Keratinocyte (primary cell): Measurements from ENCODE around the gene DTD1. TPM values are rescaled to one million over a fixed set of nuclear protein-coding genes. Genes with fewer than 3 reads are reported as not detected.

Experiments used
- DNase-seq: peaks from one replicate; pipeline ENCODE4 v3.0.0-alpha.2; 2011; ENCODE audit warnings: low read depth, missing footprints, low spot score
- FAIRE-seq: peaks from 2 replicates; lab custom pipeline; 2011; peaks lifted over from hg19 to GRCh38; lab: Jason Lieb, UNC
- H2AFZ ChIP-seq: 2 replicates; pipeline ENCODE4 v1.6.0; 2012; ENCODE audit warnings: low read length, control low read depth, inconsistent platforms; ENCODE audit not compliant: control insufficient read depth
- H3K27ac ChIP-seq: 2 replicates; pipeline ENCODE4 v1.5.1; 2011; ENCODE audit warnings: low read length; ENCODE audit not compliant: control insufficient read depth, insufficient read depth
- H3K27me3 ChIP-seq: 3 replicates; pipeline ENCODE4 v1.6.0; 2011; ENCODE audit warnings: low read length; ENCODE audit not compliant: control insufficient read depth, insufficient read depth; ENCODE audit errors: extremely low read depth
- H3K36me3 ChIP-seq, 2 experiments: 2 replicates in 1 of 2; 3 replicates in 1 of 2; pipeline ENCODE4 v1.5.1; 2011; ENCODE audit warnings: low read length in 2 of 2, mild to moderate bottlenecking in 1 of 2; ENCODE audit not compliant: control insufficient read depth in 2 of 2, insufficient read depth in 2 of 2; ENCODE audit errors: extremely low read depth in 1 of 2
- H3K4me1 ChIP-seq: 3 replicates; pipeline ENCODE4 v1.5.1; 2011; ENCODE audit warnings: low read length; ENCODE audit not compliant: control insufficient read depth, insufficient read depth; ENCODE audit errors: extremely low read depth
- H3K4me2 ChIP-seq: 3 replicates; pipeline ENCODE4 v1.6.0; 2011; ENCODE audit warnings: low read depth, low read length; ENCODE audit not compliant: control insufficient read depth, insufficient read depth; ENCODE audit errors: extremely low read depth
- H3K4me3 ChIP-seq, 3 experiments: fragments of 200-600 bp in 1 of 3; sonication (generic) in 1 of 3; 2 replicates in 2 of 3; 3 replicates in 1 of 3; pipeline ENCODE4 v1.5.1; 2011 to 2016; ENCODE audit warnings: low read length in 3 of 3, mild to moderate bottlenecking in 3 of 3, control low read depth in 2 of 3, inconsistent platforms in 1 of 3, low read depth in 1 of 3, mixed read lengths in 1 of 3, mixed run types in 1 of 3, moderate library complexity in 1 of 3; ENCODE audit not compliant: control insufficient read depth in 2 of 3, insufficient read depth in 2 of 3; ENCODE audit errors: extremely low read depth in 1 of 3
- H3K79me2 ChIP-seq: 2 replicates; pipeline ENCODE4 v1.6.0; 2012; ENCODE audit warnings: low read length; ENCODE audit not compliant: control insufficient read depth, insufficient read depth
- H3K9ac ChIP-seq: 3 replicates; pipeline ENCODE4 v1.6.0; 2011; ENCODE audit warnings: low read length; ENCODE audit not compliant: control insufficient read depth, insufficient read depth; ENCODE audit errors: extremely low read depth
- H3K9me1 ChIP-seq: 3 replicates; pipeline ENCODE4 v1.6.0; 2011; ENCODE audit warnings: low read length; ENCODE audit not compliant: control insufficient read depth, insufficient read depth; ENCODE audit errors: extremely low read depth
- H3K9me3 ChIP-seq: 2 replicates; pipeline ENCODE4 v1.5.1; 2012; ENCODE audit warnings: low read depth, low read length; ENCODE audit not compliant: control insufficient read depth
- H4K20me1 ChIP-seq: 3 replicates; pipeline ENCODE4 v1.6.0; 2011; ENCODE audit warnings: low read length; ENCODE audit not compliant: control insufficient read depth, insufficient read depth; ENCODE audit errors: extremely low read depth
- EZH2 ChIP-seq: IDR thresholded peaks from one replicate; pipeline ENCODE4 v1.6.1; 2012; ENCODE audit warnings: inconsistent platforms, mild to moderate bottlenecking, low read length, moderate library complexity
- dilution Hi-C: fragments of 300-500 bp; cut with MboI; formaldehyde crosslinking; loops from one replicate; pipeline ENCODE4 v1.7.0; 2020; ENCODE audit warnings: low sequenced_read_pairs; ENCODE audit not compliant: extremely low pct_ligation_motif_present
- polyA plus RNA-seq, 5 experiments: library from polyadenylated mRNA; depleted of rRNA in 3 of 5; stranded (reverse) in 3 of 5; stranded (forward) in 1 of 5; unstranded in 1 of 5; fragments of >200 nt; gene quantifications; 1 replicate in 1 of 5; 2 replicates in 3 of 5; 3 replicates in 1 of 5; pipeline versions ENCODE4 v1.2.1 to v1.2.3, GENCODE V29; 2011 to 2012; ENCODE audit warnings: missing spikeins in 2 of 5, low read depth in 1 of 5, low replicate concordance in 1 of 5
- TF ChIP-seq, protein P1 (sequence below), 3 experiments: IDR thresholded peaks in 1 of 3; conservative IDR thresholded peaks in 1 of 3; optimal IDR thresholded peaks in 1 of 3; 2 replicates in 2 of 3; 3 replicates in 1 of 3; pipeline versions ENCODE3 to v1.5.1; 2011; ENCODE audit warnings: low read length in 3 of 3, mild to moderate bottlenecking in 3 of 3, moderate library complexity in 2 of 3, control low read depth in 1 of 3, inconsistent platforms in 1 of 3; ENCODE audit not compliant: insufficient read depth in 2 of 3; ENCODE audit errors: extremely low read depth in 1 of 3

Gene DTD1
- polyA plus RNA-seq, 1 donor (not counting 4 experiments of a cell fraction or from before 2014, with no cell fraction given): 68.3 TPM

DNA sequence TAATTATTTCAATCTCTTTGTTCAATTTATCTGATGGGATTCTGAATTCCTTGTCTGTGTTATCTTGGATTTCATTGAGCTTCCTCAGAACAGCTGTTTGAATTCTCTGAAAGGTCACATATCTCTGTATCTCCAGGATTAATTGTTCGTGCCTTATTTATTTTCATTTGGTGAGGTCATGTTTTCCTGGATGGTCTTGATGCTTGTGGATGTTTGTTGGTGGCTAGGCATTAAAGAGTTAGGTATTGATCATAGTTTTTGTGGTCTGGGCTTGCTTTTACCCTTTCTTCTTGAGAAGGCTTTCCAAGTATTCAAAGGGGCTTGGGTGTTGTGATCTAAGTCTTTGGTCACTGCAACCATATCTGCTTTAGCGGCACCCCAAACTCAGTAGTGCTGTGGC lies 186.4 kb downstream of the DTD1 start:
- Histone ChIP-seq H3K36me3 (no peaks in the 10 kb centered on the region), H4K20me1 (no peaks in the 10 kb centered on the region), H3K27me3 (no peaks in the 10 kb centered on the region), H3K79me2 (no peaks in the 10 kb centered on the region), H3K4me1 (no peaks in the 10 kb centered on the region), H3K9me3 (no peaks in the 10 kb centered on the region), H2AFZ (no peak overlapping the region), H3K9me1 (no peaks in the 10 kb centered on the region), H3K4me2 (no peak overlapping the region), H3K27ac (no peak overlapping the region), H3K9ac (no peak overlapping the region), H3K4me3 (no peak overlapping the region)
- TF ChIP-seq, protein P1, sequence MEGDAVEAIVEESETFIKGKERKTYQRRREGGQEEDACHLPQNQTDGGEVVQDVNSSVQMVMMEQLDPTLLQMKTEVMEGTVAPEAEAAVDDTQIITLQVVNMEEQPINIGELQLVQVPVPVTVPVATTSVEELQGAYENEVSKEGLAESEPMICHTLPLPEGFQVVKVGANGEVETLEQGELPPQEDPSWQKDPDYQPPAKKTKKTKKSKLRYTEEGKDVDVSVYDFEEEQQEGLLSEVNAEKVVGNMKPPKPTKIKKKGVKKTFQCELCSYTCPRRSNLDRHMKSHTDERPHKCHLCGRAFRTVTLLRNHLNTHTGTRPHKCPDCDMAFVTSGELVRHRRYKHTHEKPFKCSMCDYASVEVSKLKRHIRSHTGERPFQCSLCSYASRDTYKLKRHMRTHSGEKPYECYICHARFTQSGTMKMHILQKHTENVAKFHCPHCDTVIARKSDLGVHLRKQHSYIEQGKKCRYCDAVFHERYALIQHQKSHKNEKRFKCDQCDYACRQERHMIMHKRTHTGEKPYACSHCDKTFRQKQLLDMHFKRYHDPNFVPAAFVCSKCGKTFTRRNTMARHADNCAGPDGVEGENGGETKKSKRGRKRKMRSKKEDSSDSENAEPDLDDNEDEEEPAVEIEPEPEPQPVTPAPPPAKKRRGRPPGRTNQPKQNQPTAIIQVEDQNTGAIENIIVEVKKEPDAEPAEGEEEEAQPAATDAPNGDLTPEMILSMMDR (optimal IDR thresholded peaks at IDR 0.05 in 1 of 3, IDR thresholded peaks at IDR 0.05 in 1 of 3, conservative IDR thresholded peaks at IDR 0.05 in 1 of 3; ENCODE audit: extremely low read depth in 1 of 3, insufficient read depth in 2 of 3, low read length in 3 of 3): no peak
- no peak for TF ChIP-seq EZH2
- FAIRE-seq: no peak
- dilution Hi-C loops: no loop called here
- DNase-seq: no peak

DNA sequence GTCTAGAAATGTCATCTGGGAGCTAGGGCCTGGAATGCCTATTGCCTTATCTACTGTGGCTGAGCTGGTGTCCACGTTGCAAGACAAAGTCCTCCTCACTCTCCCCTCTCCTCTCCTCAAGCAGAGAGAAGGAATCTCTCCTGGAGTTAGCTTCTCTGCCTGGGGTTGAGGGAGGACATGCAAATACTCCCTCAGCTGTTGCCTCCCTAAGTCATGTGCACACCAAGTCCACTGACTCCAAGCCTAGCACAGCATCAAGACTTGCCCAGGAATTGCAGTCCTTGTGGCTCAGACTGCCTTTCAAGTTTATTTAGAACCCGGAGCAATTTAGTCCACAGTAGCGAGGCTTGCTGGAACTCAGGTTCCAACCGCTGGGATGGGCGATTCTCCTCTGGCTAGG lies 187.8 kb downstream of the DTD1 start:
- no peak overlapping the region for H2AFZ ChIP-seq
- no peak overlapping the region for H3K9ac ChIP-seq
- no peaks in the 10 kb centered on the region for H3K36me3 ChIP-seq
- no peaks in the 10 kb centered on the region for H4K20me1 ChIP-seq
- DNase-seq: no peak
- no peak for TF ChIP-seq EZH2
- TF ChIP-seq, protein P1 (optimal IDR thresholded peaks at IDR 0.05 in 1 of 3, IDR thresholded peaks at IDR 0.05 in 1 of 3, conservative IDR thresholded peaks at IDR 0.05 in 1 of 3; ENCODE audit: extremely low read depth in 1 of 3, insufficient read depth in 2 of 3, low read length in 3 of 3): no peak
- no peaks in the 10 kb centered on the region for H3K9me3 ChIP-seq
- H3K4me1 ChIP-seq: no peaks in the 10 kb centered on the region
- no peaks in the 10 kb centered on the region for H3K79me2 ChIP-seq
- no peaks in the 10 kb centered on the region for H3K27me3 ChIP-seq
- dilution Hi-C loops: no loop called here
- H3K9me1 ChIP-seq: no peaks in the 10 kb centered on the region
- no peak overlapping the region for H3K27ac ChIP-seq
- FAIRE-seq: no peak
- H3K4me2 ChIP-seq: no peak overlapping the region
- no peak overlapping the region for H3K4me3 ChIP-seq
